Measurements from ENCODE around the gene TTLL13.

Gene TTLL13

GRCh38 chr15:90214553-90215196 lies 34.7 kb upstream of the TTLL13 start:
- DNase-seq = peak; percentile 23 to 51

GRCh38 chr15:90217671-90218394 lies 31.5 kb upstream of the TTLL13 start:
- no peak for DNase-seq

DNA sequence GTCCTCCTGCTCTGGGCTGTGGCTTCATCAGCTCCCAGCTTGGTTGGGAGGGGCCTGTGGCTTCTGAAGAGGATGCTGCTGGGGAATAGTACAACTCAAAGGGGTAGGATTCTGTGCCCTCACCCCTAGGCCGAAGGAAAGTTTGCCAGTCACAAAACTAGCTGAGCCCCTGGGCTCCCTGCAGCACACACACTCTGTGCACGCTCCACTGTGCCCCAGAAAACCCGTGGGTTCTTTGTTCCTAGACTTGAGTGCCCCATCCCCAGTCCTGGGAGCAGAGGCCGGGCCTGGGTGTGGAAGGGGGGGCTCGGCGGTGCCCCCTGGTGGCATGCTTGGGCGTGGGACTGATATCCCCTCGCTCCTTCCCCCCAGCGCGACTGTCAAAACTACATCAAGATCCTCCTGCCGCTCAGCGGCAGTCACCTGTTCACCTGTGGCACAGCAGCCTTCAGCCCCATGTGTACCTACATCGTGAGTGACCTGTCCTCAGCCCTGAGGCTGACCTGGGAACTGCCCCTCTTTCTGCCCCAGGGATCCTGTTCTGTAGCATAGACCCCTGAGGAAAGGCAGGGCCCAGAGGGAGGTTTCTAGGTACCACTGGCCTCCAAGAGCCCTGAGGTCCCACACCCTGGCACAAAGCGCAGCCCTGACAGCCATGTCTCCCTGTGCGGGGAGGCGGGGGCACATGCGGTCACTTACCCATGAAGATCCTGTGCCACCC lies 29.8 kb upstream of the TTLL13 start:
- peak in 1 of 2 donors; percentile 55 for DNase-seq

DNA sequence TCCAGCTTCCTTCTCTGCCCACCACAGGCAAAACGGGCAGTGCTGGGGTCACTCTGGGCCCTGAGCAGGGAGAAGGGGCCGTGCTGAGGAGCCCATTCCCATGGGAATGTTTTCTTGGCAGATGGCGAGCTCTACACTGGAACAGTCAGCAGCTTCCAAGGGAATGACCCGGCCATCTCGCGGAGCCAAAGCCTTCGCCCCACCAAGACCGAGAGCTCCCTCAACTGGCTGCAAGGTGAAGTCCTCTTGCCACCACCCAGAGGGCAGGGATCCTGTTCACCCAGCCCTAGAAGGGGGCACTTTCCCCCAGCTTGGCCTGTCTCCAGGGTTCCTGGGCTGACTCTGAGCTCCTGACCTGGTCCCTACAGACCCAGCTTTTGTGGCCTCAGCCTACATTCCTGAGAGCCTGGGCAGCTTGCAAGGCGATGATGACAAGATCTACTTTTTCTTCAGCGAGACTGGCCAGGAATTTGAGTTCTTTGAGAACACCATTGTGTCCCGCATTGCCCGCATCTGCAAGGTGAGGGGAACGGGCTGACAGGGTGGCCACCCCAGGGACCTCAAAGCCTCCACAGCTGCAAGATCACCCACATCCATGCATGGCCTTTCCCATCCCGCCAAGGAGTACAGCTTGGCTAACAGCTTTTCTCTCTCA lies 28.0 kb upstream of the TTLL13 start:
- DNase-seq = peak; percentile 54 to 68

DNA sequence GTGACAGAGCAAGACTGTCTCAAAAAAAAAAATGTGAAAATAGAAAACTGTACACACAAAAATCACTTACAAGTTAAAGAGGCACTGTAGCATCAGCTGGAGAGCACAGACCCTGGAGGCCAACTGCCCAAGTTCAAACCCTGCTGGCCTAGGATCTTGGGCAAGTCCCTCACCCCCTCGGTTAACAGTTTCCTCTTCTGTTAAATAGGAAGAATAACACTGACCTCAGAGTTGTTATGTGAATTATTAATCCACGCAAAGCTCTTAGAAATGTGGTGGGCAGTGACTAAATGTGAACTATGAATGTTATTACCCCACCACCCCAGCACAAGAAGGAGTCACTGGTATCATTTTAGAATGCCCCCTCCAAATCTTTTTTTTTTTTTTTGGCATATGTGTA lies 26.8 kb upstream of the TTLL13 start:
- DNase-seq = no peak

DNA sequence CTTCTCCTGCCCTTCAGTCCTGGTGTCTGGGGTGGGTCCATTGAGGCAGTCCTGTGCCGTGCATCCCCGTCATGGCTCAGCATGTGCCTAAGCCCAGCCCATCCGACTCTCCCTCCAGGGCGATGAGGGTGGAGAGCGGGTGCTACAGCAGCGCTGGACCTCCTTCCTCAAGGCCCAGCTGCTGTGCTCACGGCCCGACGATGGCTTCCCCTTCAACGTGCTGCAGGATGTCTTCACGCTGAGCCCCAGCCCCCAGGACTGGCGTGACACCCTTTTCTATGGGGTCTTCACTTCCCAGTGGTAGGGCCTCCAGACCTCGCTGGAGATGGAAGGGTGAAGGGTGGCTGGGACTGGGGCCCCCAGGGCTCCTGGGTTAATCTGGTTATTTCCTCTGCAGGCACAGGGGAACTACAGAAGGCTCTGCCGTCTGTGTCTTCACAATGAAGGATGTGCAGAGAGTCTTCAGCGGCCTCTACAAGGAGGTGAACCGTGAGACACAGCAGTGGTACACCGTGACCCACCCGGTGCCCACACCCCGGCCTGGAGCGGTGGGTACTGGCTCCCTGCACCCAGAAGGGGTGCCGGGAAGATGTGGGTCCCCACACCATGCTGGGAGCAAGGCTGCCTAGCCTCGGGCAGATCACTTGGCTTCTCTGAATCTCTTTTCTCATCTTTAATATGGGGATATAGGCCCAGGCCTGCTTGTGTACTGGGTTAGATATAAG lies 25.8 kb upstream of the TTLL13 start:
- DNase-seq = no peak

- no peak for DNase-seq
Measured at GRCh38 chr15:90225047-90225446, 24.3 kb upstream of the TTLL13 start.

DNA sequence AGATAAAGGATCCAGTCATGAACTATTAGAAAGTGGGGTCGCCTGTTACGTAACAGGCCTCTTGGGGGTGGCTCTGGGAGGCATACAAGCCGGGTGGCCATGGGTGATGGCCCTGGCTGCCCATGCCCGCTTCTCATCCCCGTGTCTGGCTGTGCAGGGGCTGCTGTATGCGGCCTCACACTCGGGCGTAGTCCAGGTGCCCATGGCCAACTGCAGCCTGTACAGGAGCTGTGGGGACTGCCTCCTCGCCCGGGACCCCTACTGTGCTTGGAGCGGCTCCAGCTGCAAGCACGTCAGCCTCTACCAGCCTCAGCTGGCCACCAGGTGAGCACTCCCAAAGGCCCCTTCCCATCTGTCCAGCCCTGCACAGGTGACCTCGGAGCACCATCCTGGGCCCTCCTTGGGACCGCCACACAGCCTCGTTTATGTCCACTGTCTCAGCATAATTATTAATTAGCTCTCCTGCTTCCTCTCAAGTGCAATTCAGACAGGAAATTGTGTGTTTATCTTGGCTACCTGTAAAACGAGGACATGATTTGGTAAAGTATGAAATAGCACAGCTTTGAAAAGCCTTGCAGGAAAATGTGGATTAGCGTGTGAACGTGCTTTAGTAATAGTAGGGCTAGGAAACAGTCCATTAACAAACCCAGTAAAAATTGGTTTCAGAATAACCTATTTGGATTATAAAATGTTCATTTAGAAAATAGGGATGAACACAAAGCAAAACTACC lies 23.7 kb upstream of the TTLL13 start:
- no peak for DNase-seq

GRCh38 chr15:90227336-90227735 lies 22.0 kb upstream of the TTLL13 start:
- no peak for DNase-seq

DNA sequence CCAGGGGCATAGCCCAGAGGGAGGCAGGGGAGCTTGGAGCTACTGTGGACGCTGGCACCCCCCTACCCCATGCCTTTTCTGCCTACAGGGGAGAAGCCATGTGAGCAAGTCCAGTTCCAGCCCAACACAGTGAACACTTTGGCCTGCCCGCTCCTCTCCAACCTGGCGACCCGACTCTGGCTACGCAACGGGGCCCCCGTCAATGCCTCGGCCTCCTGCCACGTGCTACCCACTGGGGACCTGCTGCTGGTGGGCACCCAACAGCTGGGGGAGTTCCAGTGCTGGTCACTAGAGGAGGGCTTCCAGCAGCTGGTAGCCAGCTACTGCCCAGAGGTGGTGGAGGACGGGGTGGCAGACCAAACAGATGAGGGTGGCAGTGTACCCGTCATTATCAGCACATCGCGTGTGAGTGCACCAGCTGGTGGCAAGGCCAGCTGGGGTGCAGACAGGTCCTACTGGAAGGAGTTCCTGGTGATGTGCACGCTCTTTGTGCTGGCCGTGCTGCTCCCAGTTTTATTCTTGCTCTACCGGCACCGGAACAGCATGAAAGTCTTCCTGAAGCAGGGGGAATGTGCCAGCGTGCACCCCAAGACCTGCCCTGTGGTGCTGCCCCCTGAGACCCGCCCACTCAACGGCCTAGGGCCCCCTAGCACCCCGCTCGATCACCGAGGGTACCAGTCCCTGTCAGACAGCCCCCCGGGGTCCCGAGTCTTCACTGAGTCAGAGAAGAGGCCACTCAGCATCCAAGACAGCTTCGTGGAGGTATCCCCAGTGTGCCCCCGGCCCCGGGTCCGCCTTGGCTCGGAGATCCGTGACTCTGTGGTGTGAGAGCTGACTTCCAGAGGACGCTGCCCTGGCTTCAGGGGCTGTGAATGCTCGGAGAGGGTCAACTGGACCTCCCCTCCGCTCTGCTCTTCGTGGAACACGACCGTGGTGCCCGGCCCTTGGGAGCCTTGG lies 21.3 kb upstream of the TTLL13 start:
- no peak for DNase-seq

- no peak for DNase-seq
Measured at GRCh38 chr15:90228960-90229359, 20.4 kb upstream of the TTLL13 start.

DNA sequence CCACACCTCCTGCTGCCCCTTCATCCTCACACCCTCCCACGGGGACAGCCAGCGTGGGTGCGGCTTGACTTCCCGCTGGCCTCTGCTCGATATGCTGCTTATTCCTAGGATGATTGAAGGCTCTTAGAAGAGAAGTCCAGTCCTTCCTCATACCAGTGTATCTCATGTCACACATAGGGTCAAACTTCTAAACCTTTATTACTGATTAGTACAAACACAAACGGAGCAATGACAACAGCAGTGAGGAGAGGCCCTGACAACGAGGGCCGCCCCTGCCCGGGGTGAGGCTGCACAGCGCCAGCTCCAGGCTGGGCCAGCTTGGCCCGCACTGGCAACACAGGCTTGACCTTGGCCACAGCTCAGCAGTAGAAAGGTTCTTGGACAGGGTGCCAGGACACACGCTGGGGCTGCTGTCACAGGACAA lies 19.3 kb upstream of the TTLL13 start:
- no peak for DNase-seq

DNA sequence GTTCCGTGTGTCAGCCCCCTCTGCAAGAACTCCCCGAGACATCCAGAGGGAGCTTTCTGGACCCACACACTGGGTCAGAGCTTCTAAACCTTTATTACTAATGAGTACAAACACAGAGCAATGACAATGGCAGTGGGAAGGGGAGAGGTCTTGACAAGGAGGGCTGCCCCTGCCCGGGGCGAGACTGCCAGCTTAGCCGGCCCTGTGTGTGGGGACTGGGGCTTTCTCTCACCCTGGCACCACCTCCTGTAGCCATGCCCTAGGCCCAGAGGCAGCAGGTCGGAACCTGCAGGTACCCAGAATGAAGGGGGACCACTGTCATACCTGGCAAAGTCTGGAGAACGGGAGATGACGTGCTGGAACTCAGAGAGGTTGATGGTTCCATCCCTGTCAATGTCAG lies 18.7 kb upstream of the TTLL13 start:
- DNase-seq = no peak

DNA sequence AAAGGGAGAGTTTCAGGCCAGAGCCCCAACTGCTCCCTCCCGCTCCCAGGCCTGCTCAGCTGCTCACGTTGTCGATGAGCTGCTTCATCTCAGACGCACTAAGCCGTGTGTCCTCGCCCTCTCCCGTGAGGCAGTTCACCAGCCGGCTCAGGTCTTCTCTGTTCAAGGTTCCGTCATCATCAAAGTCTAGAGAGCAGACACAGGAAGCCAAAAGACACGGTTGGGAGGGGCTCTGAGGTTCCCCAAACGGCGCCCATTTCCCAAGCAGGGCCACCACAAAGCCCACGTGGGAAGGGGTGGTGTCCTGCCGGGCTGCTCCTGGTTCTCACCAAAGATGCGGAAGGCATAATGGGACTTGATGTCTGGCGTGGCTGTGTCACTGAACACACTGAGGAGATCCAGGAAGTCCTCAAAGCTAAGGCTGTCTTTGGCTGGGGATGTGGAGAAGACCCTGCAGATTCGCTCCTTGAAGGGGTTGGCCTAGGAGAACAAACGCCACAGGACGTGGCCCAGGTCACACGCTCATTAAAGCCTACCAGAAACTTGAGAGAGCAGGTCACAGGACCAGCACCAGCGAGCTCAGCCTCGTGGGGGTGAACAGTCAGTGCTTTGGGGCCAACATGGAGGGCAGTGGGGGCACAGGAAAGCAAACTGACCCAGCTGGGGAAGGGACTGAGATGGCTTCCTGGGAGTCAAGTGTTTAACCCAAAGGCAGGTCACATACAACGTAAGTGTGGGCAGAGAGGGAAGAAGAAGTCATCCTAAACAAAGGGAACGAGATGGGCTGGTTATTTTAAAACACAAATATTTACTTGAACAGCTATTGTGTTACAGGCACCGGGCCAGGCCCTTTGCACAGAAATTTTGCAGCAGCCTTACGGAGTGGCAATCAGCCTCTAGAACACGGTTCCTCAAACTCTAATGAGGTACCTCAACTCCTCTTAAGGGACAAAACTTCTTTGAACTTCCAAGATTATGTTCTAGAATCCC lies 18.0 kb upstream of the TTLL13 start:
- peak; percentile 77 to 84 for DNase-seq

GRCh38 chr15:90232196-90232595 lies 17.2 kb upstream of the TTLL13 start:
- no peak for DNase-seq

GRCh38 chr15:90232941-90233386 lies 16.4 kb upstream of the TTLL13 start:
- DNase-seq = no peak

DNA sequence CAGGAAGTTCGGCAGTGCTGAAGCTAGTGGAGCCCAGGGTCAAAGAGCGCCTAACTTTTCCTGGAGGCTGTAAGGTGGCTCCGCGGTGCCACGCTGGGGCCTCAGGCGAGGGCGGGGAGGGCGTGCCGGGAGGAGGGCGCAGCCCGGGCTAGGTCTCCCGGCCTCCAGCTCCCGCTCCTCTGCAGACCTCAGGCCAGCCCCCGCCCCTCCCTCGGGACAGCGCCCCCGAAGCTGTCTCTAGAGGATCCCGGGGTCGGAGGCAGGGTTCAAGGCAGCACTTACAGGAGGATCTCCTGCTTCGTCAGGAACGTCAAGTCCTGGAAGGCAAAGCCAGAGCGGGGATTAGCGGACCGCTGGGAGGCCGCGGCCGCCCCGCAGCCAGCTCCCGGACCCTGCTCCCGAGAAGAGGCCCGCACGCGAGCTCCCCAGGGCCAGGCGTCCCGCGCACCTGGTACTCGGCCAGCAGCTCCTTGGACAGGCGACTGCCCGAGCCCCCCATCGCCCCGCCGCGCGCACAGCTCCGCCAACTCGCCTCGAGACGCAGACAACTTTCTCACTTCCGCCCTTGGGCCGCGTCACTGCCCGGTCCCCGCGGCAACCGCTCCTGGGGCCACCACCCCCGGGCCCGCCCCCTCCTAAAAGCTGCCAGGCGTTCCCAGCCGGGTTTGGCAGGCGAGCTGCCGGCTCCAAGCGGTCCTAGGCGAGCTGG lies 15.8 kb upstream of the TTLL13 start, which contains the start of gene CIB1:
CIB1 (minus strand) TSS at position 555 of the 709 bp plus-strand sequence; CDS start at position 499, 56 bp downstream.
- DNase-seq = peak; percentile 97
